COR-L47 (cell line): ENCODE measurements around the gene AKT1S1.

Experiments used
- DNase-seq: peaks from one replicate; lab custom pipeline; 2025; lab: John Stamatoyannopoulos, UW

The AKT1S1 gene

GRCh38 chr19:49907745-49908446 is 30.7 kb upstream of the AKT1S1 start:
- no peak for DNase-seq

GRCh38 chr19:49906879-49907564 is 29.9 kb upstream of the AKT1S1 start:
- DNase-seq = no peak

GRCh38 chr19:49904136-49904535 is 27.0 kb upstream of the AKT1S1 start:
- no peak for DNase-seq

- DNase-seq = no peak
Observed at GRCh38 chr19:49896863-49897621, 19.9 kb upstream of the AKT1S1 start, which contains the start of gene IL4I1. Gene IL4I1, minus strand, starts transcription at chr19:49896887. Its CDS starts 727 bp downstream, at chr19:49896160.

- DNase-seq = no peak
Observed at GRCh38 chr19:49895566-49896297, 18.6 kb upstream of the AKT1S1 start.

- DNase-seq = no peak
Observed at GRCh38 chr19:49894879-49895565, 17.9 kb upstream of the AKT1S1 start.

GRCh38 chr19:49894011-49894664 is 17.0 kb upstream of the AKT1S1 start:
- no peak for DNase-seq

GRCh38 chr19:49892716-49893115 is 15.6 kb upstream of the AKT1S1 start:
- no peak for DNase-seq

GRCh38 chr19:49891393-49891792 is 14.2 kb upstream of the AKT1S1 start:
- DNase-seq = no peak

- DNase-seq = no peak
Observed at GRCh38 chr19:49890349-49891311, 13.5 kb upstream of the AKT1S1 start.

GRCh38 chr19:49889687-49890348 is 12.7 kb upstream of the AKT1S1 start:
- no peak for DNase-seq

- no peak for DNase-seq
Observed at GRCh38 chr19:49889038-49889686, 12.0 kb upstream of the AKT1S1 start.

- peak; percentile 20 for DNase-seq
Observed at GRCh38 chr19:49888510-49888824, 11.3 kb upstream of the AKT1S1 start.

GRCh38 chr19:49887665-49888509 is 10.7 kb upstream of the AKT1S1 start:
- DNase-seq = no peak

- no peak for DNase-seq
Observed at GRCh38 chr19:49887037-49887664, 10.0 kb upstream of the AKT1S1 start.

GRCh38 chr19:49884760-49885159 is 7.6 kb upstream of the AKT1S1 start:
- DNase-seq = no peak

- no peak for DNase-seq
Observed at GRCh38 chr19:49884109-49884508, 7.0 kb upstream of the AKT1S1 start.
